Fibroblast of peridontal ligament (primary cell): ENCODE data around the gene IL26.

ENCODE experiments used
- DNase-seq: peaks from one replicate; pipeline ENCODE4 v3.0.0-alpha.2; 2010; ENCODE audit errors: extremely low read depth

The IL26 gene

GRCh38 chr12:68225576-68226476, at the start of gene IL26:
Gene IL26, minus strand, starts transcription at chr12:68225810. Its CDS starts 54 bp downstream, at chr12:68225756.
- DNase-seq, result no peak

- no peak for DNase-seq
Observed at GRCh38 chr12:68272732-68273131, 47.1 kb upstream of the IL26 start.

- peak; percentile 8 for DNase-seq
Observed at GRCh38 chr12:68271346-68271745, 45.7 kb upstream of the IL26 start.

- DNase-seq, result no peak
Observed at GRCh38 chr12:68270358-68270757, 44.7 kb upstream of the IL26 start.

- no peak for DNase-seq
Observed at GRCh38 chr12:68269779-68270178, 44.2 kb upstream of the IL26 start.

- DNase-seq, result no peak
Observed at GRCh38 chr12:68268967-68269366, 43.4 kb upstream of the IL26 start.

GRCh38 chr12:68267892-68268396, 42.3 kb upstream of the IL26 start:
- peak; percentile 80 for DNase-seq

GRCh38 chr12:68264857-68265256, 39.2 kb upstream of the IL26 start:
- peak; percentile 22 for DNase-seq

GRCh38 chr12:68264158-68264855, 38.7 kb upstream of the IL26 start:
- DNase-seq, result no peak

- no peak for DNase-seq
Observed at GRCh38 chr12:68263366-68263765, 37.8 kb upstream of the IL26 start.

- DNase-seq, result no peak
Observed at GRCh38 chr12:68261896-68262295, 36.3 kb upstream of the IL26 start.

- DNase-seq, result no peak
Observed at GRCh38 chr12:68260153-68260552, 34.5 kb upstream of the IL26 start.

GRCh38 chr12:68259318-68259940, 33.8 kb upstream of the IL26 start:
- no peak for DNase-seq

GRCh38 chr12:68253504-68253903, 27.9 kb upstream of the IL26 start, which contains the start of gene IL22:
Gene IL22, minus strand, starts transcription at chr12:68253604. Its CDS starts 156 bp downstream, at chr12:68253448.
- DNase-seq, result no peak

GRCh38 chr12:68252077-68252476, 26.5 kb upstream of the IL26 start:
- no peak for DNase-seq

- no peak for DNase-seq
Observed at GRCh38 chr12:68250454-68250853, 24.8 kb upstream of the IL26 start.

- no peak for DNase-seq
Observed at GRCh38 chr12:68247785-68248184, 22.2 kb upstream of the IL26 start.

- no peak for DNase-seq
Observed at GRCh38 chr12:68246350-68246749, 20.7 kb upstream of the IL26 start.

- no peak for DNase-seq
Observed at GRCh38 chr12:68245180-68246021, 19.8 kb upstream of the IL26 start.

- no peak for DNase-seq
Observed at GRCh38 chr12:68242777-68243176, 17.2 kb upstream of the IL26 start.

- peak; percentile 42 for DNase-seq
Observed at GRCh38 chr12:68240975-68241374, 15.4 kb upstream of the IL26 start.
